Measurements from ENCODE around the gene DEFB110. TPM values are rescaled to one million over a fixed set of nuclear protein-coding genes. Genes with fewer than 3 reads are reported as not detected.

Gene DEFB110
- total and polyA plus RNA-seq, 8 donors: not detected

GRCh38 chr6:49980898-49981297 is 40.9 kb downstream of the DEFB110 start:
- Histone ChIP-seq H3K27ac (no peak overlapping the region), H3K36me3 (no peaks in the 10 kb centered on the region), H3K27me3 (no peaks in the 10 kb centered on the region), H3K4me1 (no peaks in the 10 kb centered on the region), H3K9me3 (peaks cover 0 to 7% (median 3%) of the 10 kb centered on the region in 4 donors), H3K4me3 (no peak overlapping the region)
- intact Hi-C loops (cut with DNase I; ENCODE audit: low total_unique reads): no loop called here
- TF ChIP-seq EP300 (IDR thresholded peaks at IDR 0.05) (no peak), POLR2A (IDR thresholded peaks at IDR 0.05) (no peak), POLR2AphosphoS5 (IDR thresholded peaks at IDR 0.05) (no peak)
- TF ChIP-seq, protein P1, sequence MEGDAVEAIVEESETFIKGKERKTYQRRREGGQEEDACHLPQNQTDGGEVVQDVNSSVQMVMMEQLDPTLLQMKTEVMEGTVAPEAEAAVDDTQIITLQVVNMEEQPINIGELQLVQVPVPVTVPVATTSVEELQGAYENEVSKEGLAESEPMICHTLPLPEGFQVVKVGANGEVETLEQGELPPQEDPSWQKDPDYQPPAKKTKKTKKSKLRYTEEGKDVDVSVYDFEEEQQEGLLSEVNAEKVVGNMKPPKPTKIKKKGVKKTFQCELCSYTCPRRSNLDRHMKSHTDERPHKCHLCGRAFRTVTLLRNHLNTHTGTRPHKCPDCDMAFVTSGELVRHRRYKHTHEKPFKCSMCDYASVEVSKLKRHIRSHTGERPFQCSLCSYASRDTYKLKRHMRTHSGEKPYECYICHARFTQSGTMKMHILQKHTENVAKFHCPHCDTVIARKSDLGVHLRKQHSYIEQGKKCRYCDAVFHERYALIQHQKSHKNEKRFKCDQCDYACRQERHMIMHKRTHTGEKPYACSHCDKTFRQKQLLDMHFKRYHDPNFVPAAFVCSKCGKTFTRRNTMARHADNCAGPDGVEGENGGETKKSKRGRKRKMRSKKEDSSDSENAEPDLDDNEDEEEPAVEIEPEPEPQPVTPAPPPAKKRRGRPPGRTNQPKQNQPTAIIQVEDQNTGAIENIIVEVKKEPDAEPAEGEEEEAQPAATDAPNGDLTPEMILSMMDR (IDR thresholded peaks at IDR 0.05): no peak
- DNase-seq: no peak
- 76 to 95% (median 81%) methylated on average over 1 of the region's 1 CpG for WGBS, 5 donors

DNA sequence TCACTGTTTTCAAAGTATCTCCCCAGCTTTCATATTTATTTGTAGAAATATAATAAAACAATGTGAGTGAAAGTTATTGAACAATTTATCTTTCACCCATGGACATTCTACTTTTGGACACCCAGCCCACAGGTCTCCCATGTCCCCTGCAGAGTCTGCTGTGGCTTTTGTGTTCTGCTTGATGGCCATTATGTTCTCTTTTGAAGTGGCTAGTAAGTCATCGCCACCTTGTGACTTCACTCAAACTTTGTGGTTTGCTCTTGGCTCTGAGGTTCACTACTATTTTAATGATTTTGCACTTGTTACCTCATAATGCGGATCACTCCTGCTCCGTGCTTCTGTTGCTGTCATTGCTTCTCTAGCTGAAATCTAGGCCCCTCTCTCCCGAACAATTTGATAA is 42.2 kb downstream of the DEFB110 start:
- Histone ChIP-seq H3K9me3 (peaks cover 0 to 7% (median 3%) of the 10 kb centered on the region in 4 donors), H3K4me1 (no peaks in the 10 kb centered on the region), H3K36me3 (no peaks in the 10 kb centered on the region), H3K4me3 (no peak overlapping the region), H3K27me3 (no peaks in the 10 kb centered on the region), H3K27ac (no peak overlapping the region)
- 64 to 81% (median 77%) methylated on average over 4 of the region's 4 CpGs for whole genome bisulfite sequencing, 5 donors
- intact Hi-C loops (cut with DNase I; ENCODE audit: low total_unique reads): no loop called here
- TF ChIP-seq POLR2AphosphoS5 (IDR thresholded peaks at IDR 0.05) (no peak), POLR2A (IDR thresholded peaks at IDR 0.05) (no peak), EP300 (IDR thresholded peaks at IDR 0.05) (no peak)
- TF ChIP-seq, protein P1 (IDR thresholded peaks at IDR 0.05): no peak
- DNase-seq: no peak

GRCh38 chr6:49978332-49979226 is 43.2 kb downstream of the DEFB110 start:
- H3K9me3 ChIP-seq: peaks cover 0 to 7% (median 3%) of the 10 kb centered on the region in 4 donors
- peak overlapping the region in 1 of 4 donors; percentile 13 for H3K4me3 ChIP-seq
- 39 to 55% (median 51%) methylated on average over 3 of the region's 3 CpGs for WGBS, 5 donors
- H3K36me3 ChIP-seq: no peaks in the 10 kb centered on the region
- no peak for DNase-seq
- H3K27ac ChIP-seq: no peak overlapping the region
- intact Hi-C loops (cut with DNase I; ENCODE audit: low total_unique reads): no loop called here
- TF ChIP-seq, protein P1 (IDR thresholded peaks at IDR 0.05): no peak
- TF ChIP-seq POLR2AphosphoS5 (IDR thresholded peaks at IDR 0.05) (no peak), POLR2A (IDR thresholded peaks at IDR 0.05) (no peak), EP300 (IDR thresholded peaks at IDR 0.05) (no peak)
- no peaks in the 10 kb centered on the region for H3K27me3 ChIP-seq
- H3K4me1 ChIP-seq: no peaks in the 10 kb centered on the region

- intact Hi-C loops (cut with DNase I; ENCODE audit: low total_unique reads): no loop called here
- 38 to 48% (median 39%) methylated on average over 2 of the region's 2 CpGs for WGBS, 5 donors
- Histone ChIP-seq H3K36me3 (no peaks in the 10 kb centered on the region), H3K4me1 (no peaks in the 10 kb centered on the region), H3K27me3 (no peaks in the 10 kb centered on the region), H3K4me3 (no peak within 1 kb of the TSS), H3K27ac (no peak within 1 kb of the TSS), H3K9me3 (no peaks in the 10 kb centered on the region)
- DNase-seq: no peak
- TF ChIP-seq EP300 (IDR thresholded peaks at IDR 0.05) (no peak), POLR2AphosphoS5 (IDR thresholded peaks at IDR 0.05) (no peak), POLR2A (IDR thresholded peaks at IDR 0.05) (no peak)
- TF ChIP-seq, protein P1 (IDR thresholded peaks at IDR 0.05): no peak
These were observed 52.2 kb downstream of the DEFB110 start, which contains the start of gene DEFB113 for GRCh38 chr6:49969605-49970004. TSS of gene DEFB113 (minus strand) at chr6:49969625. CDS start at chr6:49969625, 0 bp downstream.

Other genes starting within 250 kb of the DEFB110 start
- gene PGK2, start 234.7 kb downstream of the DEFB110 start, total RNA-seq: not detected
- gene PGK2, start 234.7 kb downstream of the DEFB110 start, polyA plus RNA-seq: not detected
- gene CRISP1, start 155.5 kb downstream of the DEFB110 start, total RNA-seq: not detected
- gene CRISP1, start 155.5 kb downstream of the DEFB110 start, polyA plus RNA-seq: not detected
- not detected for gene DEFB114, start 57.8 kb downstream of the DEFB110 start, total RNA-seq
- not detected for gene DEFB114, start 57.8 kb downstream of the DEFB110 start, polyA plus RNA-seq
- not detected for gene DEFB113, start 52.4 kb downstream of the DEFB110 start, total RNA-seq
- not detected for gene DEFB113, start 52.4 kb downstream of the DEFB110 start, polyA plus RNA-seq
- not detected for gene DEFB112, start 27.9 kb upstream of the DEFB110 start, total RNA-seq
- not detected for gene DEFB112, start 27.9 kb upstream of the DEFB110 start, polyA plus RNA-seq